K562 (cell line): ENCODE results near the gene XBP1. TPM values are rescaled to one million over a fixed set of nuclear protein-coding genes. Genes with fewer than 3 reads are reported as not detected.

ENCODE experiments used
- ADNP ChIP-seq: fragments of 200-800 bp; sonication (Bioruptor generic); IDR thresholded peaks from 2 replicates; pipeline ENCODE4 v1.6.1; 2016; ENCODE audit warnings: missing genetic modification characterization, missing compliant biosample characterization
- ATF6 ChIP-seq: sonication (generic); formaldehyde crosslinking; IDR thresholded peaks from 2 replicates; pipeline ENCODE4 v1.4.0; 2020; ENCODE audit warnings: mild to moderate bottlenecking, missing genetic modification reagents
- BACH1 ChIP-seq: fragments of 200-800 bp; sonication (Bioruptor generic); IDR thresholded peaks from 2 replicates; pipeline ENCODE4 v1.6.1; 2016; ENCODE audit warnings: missing genetic modification characterization, missing compliant biosample characterization
- BCOR ChIP-seq: fragments of 450-650 bp; IDR thresholded peaks from 2 replicates; pipeline ENCODE4 v1.6.1; 2016
- BHLHE40 ChIP-seq: IDR thresholded peaks from 2 replicates; pipeline ENCODE4 v1.6.1; 2011; ENCODE audit warnings: low read length, improper control_type of control experiment
- CREB3L1 ChIP-seq: fragments of 450-650 bp; IDR thresholded peaks from 2 replicates; pipeline ENCODE4 v1.6.1; 2014; ENCODE audit warnings: low read depth, mild to moderate bottlenecking, moderate library complexity, borderline replicate concordance
- EP400 ChIP-seq: fragments of 450-650 bp; IDR thresholded peaks from 2 replicates; pipeline ENCODE4 v1.6.1; 2017; ENCODE audit warnings: antibody characterized with exemption, mild to moderate bottlenecking, moderate library complexity
- GABPA ChIP-seq: fragments of 200-800 bp; sonication (Bioruptor generic); conservative IDR thresholded peaks from 2 replicates; pipeline ENCODE4 v1.6.1; 2016; ENCODE audit warnings: low read depth, missing genetic modification characterization, missing compliant biosample characterization
- NCOA2 ChIP-seq, 2 experiments: fragments of 450-650 bp; IDR thresholded peaks; 2 replicates each; pipeline ENCODE4 v1.6.1; 2018; ENCODE audit warnings: mild to moderate bottlenecking in 2 of 2, moderate library complexity in 1 of 2; ENCODE audit not compliant: partially characterized antibody in 2 of 2
- NR2C1 ChIP-seq, 2 experiments: fragments of 450-650 bp; IDR thresholded peaks; 2 replicates each; pipeline ENCODE4 v1.6.1; 2017; ENCODE audit warnings: mild to moderate bottlenecking in 2 of 2, antibody characterized with exemption in 1 of 2, inconsistent platforms in 1 of 2, missing compliant biosample characterization in 1 of 2, missing genetic modification characterization in 1 of 2
- RAD21 ChIP-seq, 2 experiments: fragments of 250-450 bp in 1 of 2; fragments of 450-650 bp in 1 of 2; sonication (Bioruptor Pico) in 1 of 2; formaldehyde crosslinking in 1 of 2; IDR thresholded peaks in 1 of 2; conservative IDR thresholded peaks in 1 of 2; 2 replicates each; pipeline versions ENCODE4 v1.4.0 to v1.8.0; 2020 to 2022; ENCODE audit warnings: mild to moderate bottlenecking in 2 of 2, moderate library complexity in 1 of 2
- RFX7 ChIP-seq: fragments of 250-450 bp; sonication (Bioruptor Pico); IDR thresholded peaks from 2 replicates; pipeline ENCODE4 v1.5.1; 2021; ENCODE audit warnings: mild to moderate bottlenecking
- RNF219 ChIP-seq: fragments of 250-450 bp; sonication (Bioruptor Pico); IDR thresholded peaks from 2 replicates; pipeline ENCODE4 v1.5.0; 2022; ENCODE audit warnings: mild to moderate bottlenecking
- SMAD1 ChIP-seq: fragments of 150-350 bp; IDR thresholded peaks from 2 replicates; pipeline ENCODE4 v1.6.1; 2014; ENCODE audit warnings: low read length, low read depth; ENCODE audit not compliant: partially characterized antibody
- ZFP91 ChIP-seq: sonication (generic); formaldehyde crosslinking; IDR thresholded peaks from 2 replicates; pipeline ENCODE4 v1.8.0; 2022; ENCODE audit warnings: mild to moderate bottlenecking, missing genetic modification reagents
- ZFPM2 ChIP-seq: fragments of 250-450 bp; sonication (Bioruptor Pico); IDR thresholded peaks from 2 replicates; pipeline ENCODE4 v1.5.1; 2022; ENCODE audit warnings: mild to moderate bottlenecking
- ZNF586 ChIP-seq: fragments of 450-650 bp; formaldehyde crosslinking; conservative IDR thresholded peaks from 2 replicates; pipeline ENCODE4 v1.4.0; 2020; ENCODE audit warnings: mild to moderate bottlenecking, moderate library complexity
- ZSCAN32 ChIP-seq: fragments of 450-650 bp; formaldehyde crosslinking; IDR thresholded peaks from 2 replicates; pipeline ENCODE4 v1.4.0; 2020; ENCODE audit warnings: mild to moderate bottlenecking, moderate library complexity
- ZZZ3 ChIP-seq: fragments of 450-650 bp; IDR thresholded peaks from 2 replicates; pipeline ENCODE4 v1.6.1; 2016; ENCODE audit warnings: antibody characterized with exemption, mild to moderate bottlenecking, moderate library complexity
- polyA plus RNA-seq, 8 experiments: library from polyadenylated mRNA; depleted of rRNA in 4 of 8; stranded (reverse) in 5 of 8; unstranded in 3 of 8; fragments of >200 nt; fragmentation: Nextera tagmentation in 2 of 8; fragmentation: Illumina TruSeq in 1 of 8; extraction: Ambion mirVana in 2 of 8; extraction: Trizol in 1 of 8; gene quantifications; 2 replicates each; pipeline versions ENCODE4 v1.2.1 to v1.2.3, GENCODE V29; 2011 to 2014; ENCODE audit warnings: inconsistent platforms in 1 of 8, missing spikeins in 1 of 8
- total RNA-seq, 7 experiments: library from RNA; depleted of rRNA in 6 of 7; stranded (reverse); fragments of >200 nt in 6 of 7; fragmentation: Illumina TruSeq in 2 of 7; extraction: Trizol in 2 of 7; gene quantifications; 2 replicates each; pipeline versions ENCODE4 v1.2.1 to v1.2.3, GENCODE V29; 2011 to 2021; ENCODE audit warnings: low replicate concordance in 1 of 7

Gene XBP1
- total and polyA plus RNA-seq, 9 of the 15 experiments (the other 6 are each of a cell fraction or from before 2014, with no cell fraction given): 25.0 to 218 (median 94.6) TPM

GRCh38 chr22:28799606-28800307 lies 612 bp downstream of the XBP1 start (continued):
- TF ChIP-seq CREB3L1: peak; percentile 92
- no peak for TF ChIP-seq ZFP91
- no peak for TF ChIP-seq ZSCAN32 (CRISPR knock-in tag)
- TF ChIP-seq GABPA (tag): peak; percentile 41; the same call in 1 of the 2 replicates
- TF ChIP-seq SMAD1: no peak
- TF ChIP-seq ADNP: no peak
- no peak for TF ChIP-seq BCOR
- TF ChIP-seq EP400: no peak; the same call in 1 of the 2 replicates
- no peak for TF ChIP-seq NCOA2 (IDR thresholded peaks at IDR 0.05; ENCODE audit: partially characterized antibody in 2 of 2)
- TF ChIP-seq BHLHE40: no peak
- no peak for TF ChIP-seq ZZZ3
- TF ChIP-seq RAD21 (CRISPR knock-in tag; conservative IDR thresholded peaks at IDR 0.05 in 1 of 2, IDR thresholded peaks at IDR 0.05 in 1 of 2): no peak
- TF ChIP-seq ATF6 (CRISPR knock-in tag): no peak
- no peak for TF ChIP-seq BACH1
- TF ChIP-seq RFX7: no peak
- TF ChIP-seq NR2C1 (IDR thresholded peaks at IDR 0.05): no peak
- TF ChIP-seq NR2C1 (tag; IDR thresholded peaks at IDR 0.05): no peak
- no peak for TF ChIP-seq ZFPM2 (CRISPR knock-in tag)
- no peak for TF ChIP-seq RNF219 (CRISPR knock-in tag)
- no peak for TF ChIP-seq ZNF586
